Liver (tissue), 9 donors: Measurements from ENCODE around the gene DDX1. TPM values are rescaled to one million over a fixed set of nuclear protein-coding genes. Genes with fewer than 3 reads are reported as not detected.

Experiments used
- DNase-seq: peaks from one replicate; pipeline ENCODE4 v3.0.0-alpha.2; 2017; ENCODE audit warnings: low spot score
- H3K27ac ChIP-seq, 2 donors: one replicate each; pipeline ENCODE4 v1.7.0; 2013; ENCODE audit warnings: inconsistent platforms in 2 of 2, low read length in 2 of 2, control low read depth in 1 of 2, low read depth in 1 of 2, mild to moderate bottlenecking in 1 of 2
- H3K27me3 ChIP-seq, 4 donors: one replicate each; pipeline versions ENCODE4 v1.6.1 to v1.7.0; 2013; ENCODE audit warnings: low read length in 3 of 4, inconsistent platforms in 1 of 4, mild to moderate bottlenecking in 1 of 4, moderate library complexity in 1 of 4; ENCODE audit not compliant: control insufficient read depth in 4 of 4, insufficient read depth in 4 of 4
- H3K36me3 ChIP-seq, 4 donors: one replicate each; pipeline versions ENCODE4 v1.6.1 to v1.7.0; 2013; ENCODE audit warnings: low read length in 3 of 4, mild to moderate bottlenecking in 3 of 4, low read depth in 1 of 4, moderate library complexity in 1 of 4; ENCODE audit not compliant: control insufficient read depth in 4 of 4, insufficient read depth in 3 of 4
- H3K4me1 ChIP-seq, 4 donors: one replicate each; pipeline versions ENCODE4 v1.6.1 to v1.7.0; 2013; ENCODE audit warnings: low read length in 3 of 4, mild to moderate bottlenecking in 3 of 4, moderate library complexity in 1 of 4; ENCODE audit not compliant: control insufficient read depth in 4 of 4, insufficient read depth in 4 of 4
- H3K4me3 ChIP-seq, 3 donors: one replicate each; pipeline versions ENCODE4 v1.6.1 to v1.7.0; 2013; ENCODE audit warnings: low read length in 3 of 3, control low read depth in 1 of 3, low read depth in 1 of 3, mild to moderate bottlenecking in 1 of 3
- H3K9ac ChIP-seq, 2 donors: one replicate each; pipeline ENCODE4 v1.7.0; 2013; ENCODE audit warnings: low read length in 2 of 2, mild to moderate bottlenecking in 2 of 2, moderate library complexity in 2 of 2, control low read depth in 1 of 2, low read depth in 1 of 2
- H3K9me3 ChIP-seq, 4 donors: one replicate each; pipeline versions ENCODE4 v1.6.1 to v1.7.0; 2013; ENCODE audit warnings: low read length in 3 of 4; ENCODE audit not compliant: control insufficient read depth in 4 of 4
- EGR1 ChIP-seq, 2 donors: IDR thresholded peaks; 2 replicates each; pipeline ENCODE4 v1.6.1; 2016 to 2018; ENCODE audit warnings: antibody characterized with exemption in 2 of 2, low read depth in 2 of 2
- FOXA2 ChIP-seq: IDR thresholded peaks from 2 replicates; pipeline ENCODE4 v1.6.1; 2016; ENCODE audit warnings: antibody characterized with exemption
- GABPA ChIP-seq, 2 donors: IDR thresholded peaks in 1 of 2; conservative IDR thresholded peaks in 1 of 2; 2 replicates each; pipeline ENCODE4 v1.6.1; 2016; ENCODE audit warnings: antibody characterized with exemption in 2 of 2, mild to moderate bottlenecking in 1 of 2, moderate library complexity in 1 of 2
- JUND ChIP-seq, 2 donors: IDR thresholded peaks; 2 replicates each; pipeline ENCODE4 v1.6.1; 2016; ENCODE audit warnings: antibody characterized with exemption in 2 of 2
- MAX ChIP-seq: IDR thresholded peaks from 2 replicates; pipeline ENCODE4 v1.6.1; 2016; ENCODE audit warnings: antibody characterized with exemption
- RAD21 ChIP-seq, 2 donors: IDR thresholded peaks; 2 replicates each; pipeline ENCODE4 v1.6.1; 2016; ENCODE audit warnings: antibody characterized with exemption in 2 of 2, mild to moderate bottlenecking in 2 of 2
- REST ChIP-seq: IDR thresholded peaks from 2 replicates; pipeline ENCODE4 v1.6.1; 2016; ENCODE audit warnings: antibody characterized with exemption, mild to moderate bottlenecking
- RXRA ChIP-seq, 2 donors: IDR thresholded peaks; 2 replicates each; pipeline ENCODE4 v1.6.1; 2017 to 2018; ENCODE audit warnings: antibody characterized with exemption in 2 of 2, mild to moderate bottlenecking in 1 of 2
- TAF1 ChIP-seq: conservative IDR thresholded peaks from 2 replicates; pipeline ENCODE4 v1.6.1; 2016; ENCODE audit warnings: antibody characterized with exemption, mild to moderate bottlenecking
- WGBS: extraction: QIAGEN DNeasy Blood & Tissue Kit; methylation state at CpG from one replicate; pipeline ENCODE4 v1.1.7; 2013; 5-methylcytosine and 5-hydroxymethylcytosine counted together
- polyA plus RNA-seq, 2 donors: library from polyadenylated mRNA; stranded (reverse) in 1 of 2; unstranded in 1 of 2; fragments of 200-250 nt in 1 of 2; fragments of >200 nt in 1 of 2; fragmentation: Nextera tagmentation in 1 of 2; extraction: Ambion mirVana in 1 of 2; gene quantifications; one replicate each; pipeline versions ENCODE4 v1.2.1 to v1.2.3, GENCODE V29; 2013 to 2015
- total RNA-seq, 2 donors: library from RNA; depleted of rRNA; stranded (reverse); fragments of >200 nt; gene quantifications; one replicate each; pipeline ENCODE4 v1.2.3, GENCODE V29; 2014
- donor health status: healthy.
- donor health status: healthy.
- donor health status: healthy.
- donor health status: healthy.
- donor health status: healthy.

The DDX1 gene
- total and polyA plus RNA-seq, 4 donors = 31.7 to 43.9 (median 38.8) TPM

- no peaks in the 10 kb centered on the region for H3K27me3 ChIP-seq
- H3K4me1 ChIP-seq = no peaks in the 10 kb centered on the region
- WGBS = 97% methylated on average over 7 of the region's 7 CpGs
- no peak overlapping the region for H3K27ac ChIP-seq
- DNase-seq = no peak
- H3K4me3 ChIP-seq = no peak overlapping the region
- H3K9me3 ChIP-seq = no peaks in the 10 kb centered on the region
- TF ChIP-seq GABPA (IDR thresholded peaks at IDR 0.05 in 1 of 2, conservative IDR thresholded peaks at IDR 0.05 in 1 of 2) (no peak), FOXA2 (no peak), JUND (IDR thresholded peaks at IDR 0.05) (no peak), RXRA (IDR thresholded peaks at IDR 0.05) (no peak), EGR1 (IDR thresholded peaks at IDR 0.05; ENCODE audit: low read depth in 2 of 2) (no peak)
- H3K9ac ChIP-seq = no peak overlapping the region
- peaks cover 7 to 64% (median 49%) of the 10 kb centered on the region in 4 donors for H3K36me3 ChIP-seq
Measured at GRCh38 chr2:15630978-15631719, 39.5 kb downstream of the DDX1 start.

GRCh38 chr2:15631883-15632282, 40.2 kb downstream of the DDX1 start:
- H3K36me3 ChIP-seq = peaks cover 7 to 58% (median 48%) of the 10 kb centered on the region in 4 donors
- TF ChIP-seq TAF1 = no peak
- no peaks in the 10 kb centered on the region for H3K9me3 ChIP-seq
- no peaks in the 10 kb centered on the region for H3K27me3 ChIP-seq
- no peak overlapping the region for H3K4me3 ChIP-seq
- H3K9ac ChIP-seq = no peak overlapping the region
- DNase-seq = no peak
- H3K4me1 ChIP-seq = no peaks in the 10 kb centered on the region
- no peak overlapping the region for H3K27ac ChIP-seq

GRCh38 chr2:15633043-15633970, 41.6 kb downstream of the DDX1 start:
- H3K4me3 ChIP-seq = no peak overlapping the region
- no peak for DNase-seq
- no peaks in the 10 kb centered on the region for H3K9me3 ChIP-seq
- H3K27me3 ChIP-seq = no peaks in the 10 kb centered on the region
- WGBS = 95% methylated on average over 4 of the region's 4 CpGs
- no peak for TF ChIP-seq REST
- no peak for TF ChIP-seq RAD21 (IDR thresholded peaks at IDR 0.05)
- TF ChIP-seq MAX = no peak
- no peak for TF ChIP-seq TAF1
- no peak for TF ChIP-seq EGR1 (IDR thresholded peaks at IDR 0.05; ENCODE audit: low read depth in 2 of 2)
- H3K9ac ChIP-seq = no peak overlapping the region
- peaks cover 7 to 48% (median 47%) of the 10 kb centered on the region in 4 donors for H3K36me3 ChIP-seq
- H3K27ac ChIP-seq = no peak overlapping the region
- no peaks in the 10 kb centered on the region for H3K4me1 ChIP-seq
